H1 (cell line): Measurements from ENCODE around the gene TMEM51. TPM values are rescaled to one million over a fixed set of nuclear protein-coding genes. Genes with fewer than 3 reads are reported as not detected.

ENCODE experiments used
- CTCF ChIA-PET: fragments of 300-600 bp; sonication (Branson Sonifier 250); formaldehyde crosslinking; loops from one replicate; lab custom pipeline; 2021; ENCODE audit not compliant: partially characterized antibody; lab: Charles Lee
- POLR2A ChIA-PET: fragments of 300-600 bp; sonication (Branson Sonifier 250); formaldehyde crosslinking; loops from one replicate; lab custom pipeline; 2021; ENCODE audit warnings: inconsistent platforms; ENCODE audit not compliant: partially characterized antibody; lab: Charles Lee
- DNase-seq, 2 experiments: peaks; one replicate each; pipeline versions ENCODE4 v3.0.0 to v3.0.0-alpha.2; 2010 to 2022; ENCODE audit warnings: low spot score in 2 of 2, low read depth in 1 of 2, mixed read lengths in 1 of 2
- FAIRE-seq: peaks from 2 replicates; lab custom pipeline; 2011; peaks lifted over from hg19 to GRCh38; lab: Jason Lieb, UNC
- H2AFZ ChIP-seq: 2 replicates; pipeline ENCODE4 v1.8.1; 2012; ENCODE audit warnings: low read length, inconsistent platforms
- H2AK5ac ChIP-seq: 2 replicates; pipeline ENCODE4 v1.6.1; 2013; ENCODE audit warnings: low read depth, low read length
- H2BK120ac ChIP-seq: replicated peaks from 2 replicates; pipeline ENCODE3; 2013; ENCODE audit warnings: low read depth, low read length, inconsistent platforms
- H2BK12ac ChIP-seq: 2 replicates; pipeline ENCODE4 v1.6.1; 2013; ENCODE audit warnings: low read depth, low read length
- H2BK15ac ChIP-seq: 2 replicates; pipeline ENCODE4 v1.6.1; 2013; ENCODE audit warnings: low read length
- H2BK20ac ChIP-seq: 2 replicates; pipeline ENCODE4 v1.6.1; 2013; ENCODE audit warnings: low read length
- H2BK5ac ChIP-seq: 2 replicates; pipeline ENCODE4 v1.6.1; 2013; ENCODE audit warnings: low read depth, low read length
- H3K14ac ChIP-seq: 2 replicates; pipeline ENCODE4 v1.6.1; 2013; ENCODE audit warnings: inconsistent platforms; ENCODE audit not compliant: insufficient read length
- H3K18ac ChIP-seq: 2 replicates; pipeline ENCODE4 v1.6.1; 2013; ENCODE audit warnings: low read length; ENCODE audit errors: extremely low read depth
- H3K23ac ChIP-seq: 2 replicates; pipeline ENCODE4 v1.6.1; 2013; ENCODE audit warnings: inconsistent platforms; ENCODE audit not compliant: insufficient read length
- H3K23me2 ChIP-seq: 2 replicates; pipeline ENCODE4 v1.6.1; 2013; ENCODE audit warnings: low read depth, low read length
- H3K27ac ChIP-seq: 2 replicates; pipeline ENCODE4 v1.6.1; 2011; ENCODE audit warnings: low read depth, low read length, inconsistent platforms
- H3K27me3 ChIP-seq, 4 experiments: replicated peaks in 1 of 4; 1 replicate in 1 of 4; 2 replicates in 3 of 4; pipeline versions ENCODE4 v1.6.1 to v1.8.1; 2011 to 2013; ENCODE audit warnings: low read length in 3 of 4, mild to moderate bottlenecking in 3 of 4, inconsistent platforms in 2 of 4, mixed read lengths in 2 of 4, moderate library complexity in 1 of 4; ENCODE audit not compliant: control insufficient read depth in 3 of 4, insufficient read depth in 3 of 4; ENCODE audit errors: extremely low read depth in 1 of 4
- H3K36me3 ChIP-seq, 4 experiments: 2 replicates each; pipeline versions ENCODE4 v1.6.1 to v1.8.1; 2011 to 2013; ENCODE audit warnings: mild to moderate bottlenecking in 4 of 4, low read length in 3 of 4, moderate library complexity in 2 of 4, control low read depth in 1 of 4, inconsistent platforms in 1 of 4; ENCODE audit not compliant: insufficient read depth in 4 of 4, control insufficient read depth in 2 of 4
- H3K4ac ChIP-seq: replicated peaks from 2 replicates; pipeline ENCODE3; 2013; ENCODE audit warnings: low read length, low read depth, mixed read lengths, inconsistent platforms; ENCODE audit not compliant: insufficient read length
- H3K4me1 ChIP-seq, 4 experiments: replicated peaks in 1 of 4; 1 replicate in 1 of 4; 2 replicates in 3 of 4; pipeline versions ENCODE4 v1.6.1 to v1.8.1; 2011 to 2013; ENCODE audit warnings: low read length in 3 of 4, inconsistent platforms in 2 of 4, mixed read lengths in 1 of 4; ENCODE audit not compliant: insufficient read depth in 4 of 4, control insufficient read depth in 3 of 4
- H3K4me2 ChIP-seq, 2 experiments: 2 replicates each; pipeline versions ENCODE4 v1.6.1 to v1.8.1; 2011 to 2013; ENCODE audit warnings: low read depth in 2 of 2, low read length in 2 of 2, control low read depth in 1 of 2, inconsistent platforms in 1 of 2, mild to moderate bottlenecking in 1 of 2; ENCODE audit not compliant: insufficient read depth in 1 of 2
- H3K4me3 ChIP-seq, 4 experiments: fragments of 200-600, 300-600 bp in 1 of 4; sonication (generic), shearing (Covaris generic), sonication (Bioruptor Twin) in 1 of 4; 2 replicates each; pipeline versions ENCODE4 v1.5.1 to v1.8.1; 2011 to 2016; ENCODE audit warnings: low read length in 4 of 4, low read depth in 3 of 4, control low read depth in 2 of 4, inconsistent platforms in 2 of 4, mild to moderate bottlenecking in 2 of 4, mixed read lengths in 1 of 4, moderate library complexity in 1 of 4; ENCODE audit not compliant: insufficient read depth in 2 of 4; ENCODE audit errors: extremely low read depth in 1 of 4
- H3K56ac ChIP-seq: replicated peaks from 2 replicates; pipeline ENCODE3; 2013; ENCODE audit warnings: low read depth, mild to moderate bottlenecking, mixed read lengths, low read length, inconsistent platforms; ENCODE audit not compliant: insufficient read length
- H3K79me1 ChIP-seq: 2 replicates; pipeline ENCODE4 v1.6.1; 2013; ENCODE audit warnings: low read depth, low read length, control low read depth
- H3K79me2 ChIP-seq, 2 experiments: 2 replicates each; pipeline versions ENCODE4 v1.6.1 to v1.8.1; 2012 to 2013; ENCODE audit warnings: low read length in 2 of 2, mild to moderate bottlenecking in 2 of 2, inconsistent platforms in 1 of 2; ENCODE audit not compliant: insufficient read depth in 2 of 2, control insufficient read depth in 1 of 2
- H3K9ac ChIP-seq, 4 experiments: replicated peaks in 1 of 4; 1 replicate in 1 of 4; 2 replicates in 3 of 4; pipeline versions ENCODE4 v1.6.1 to v1.8.1; 2011 to 2013; ENCODE audit warnings: low read depth in 3 of 4, low read length in 3 of 4, control low read depth in 2 of 4, mild to moderate bottlenecking in 2 of 4, moderate library complexity in 2 of 4, inconsistent platforms in 1 of 4; ENCODE audit errors: extremely low read depth in 1 of 4
- H3K9me3 ChIP-seq, 2 experiments: 2 replicates each; pipeline versions ENCODE4 v1.6.1 to v1.8.1; 2012 to 2013; ENCODE audit warnings: mild to moderate bottlenecking in 2 of 2, moderate library complexity in 2 of 2, control low read depth in 1 of 2, inconsistent platforms in 1 of 2, low read depth in 1 of 2, low read length in 1 of 2, mixed read lengths in 1 of 2; ENCODE audit not compliant: insufficient read depth in 2 of 2
- H4K20me1 ChIP-seq, 2 experiments: replicated peaks in 1 of 2; 2 replicates each; pipeline versions ENCODE3 to v1.8.1; 2011 to 2013; ENCODE audit warnings: inconsistent platforms in 2 of 2, low read length in 2 of 2, mild to moderate bottlenecking in 1 of 2; ENCODE audit not compliant: insufficient read depth in 2 of 2, control insufficient read depth in 1 of 2
- H4K5ac ChIP-seq: 2 replicates; pipeline ENCODE4 v1.6.1; 2013; ENCODE audit warnings: low read length, low read depth, mixed read lengths, inconsistent platforms; ENCODE audit not compliant: insufficient read length
- H4K8ac ChIP-seq: 2 replicates; pipeline ENCODE4 v1.8.0; 2013; ENCODE audit warnings: mild to moderate bottlenecking, moderate library complexity, low read length, inconsistent platforms; ENCODE audit not compliant: insufficient read depth; ENCODE audit errors: extremely low read depth
- H4K91ac ChIP-seq: replicated peaks from 2 replicates; pipeline ENCODE3; 2013; ENCODE audit warnings: low read length, mixed read lengths, inconsistent platforms; ENCODE audit not compliant: insufficient read length
- EGR1 ChIP-seq: IDR thresholded peaks from 2 replicates; pipeline ENCODE4 v1.6.1; 2011; ENCODE audit warnings: low read depth, low read length, borderline replicate concordance
- GTF2F1 ChIP-seq: IDR thresholded peaks from 2 replicates; pipeline ENCODE4 v1.6.1; 2012; ENCODE audit warnings: low read depth, low read length, improper control_type of control experiment, borderline replicate concordance
- POLR2A ChIP-seq, 2 experiments: IDR thresholded peaks; 1 replicate in 1 of 2; 2 replicates in 1 of 2; pipeline ENCODE4 v1.6.1; 2011; ENCODE audit warnings: low read depth in 2 of 2, low read length in 2 of 2, mild to moderate bottlenecking in 2 of 2; ENCODE audit errors: control extremely low read depth in 1 of 2
- ZNF274 ChIP-seq: IDR thresholded peaks from 2 replicates; pipeline ENCODE4 v1.7.0; 2012; ENCODE audit warnings: low read length, borderline replicate concordance; ENCODE audit errors: extremely low read depth
- WGBS, 2 experiments: shearing (Covaris generic) in 1 of 2; methylation state at CpG; one replicate each; pipeline versions ENCODE4 v1.1.6 to v1.1.7; 2013 to 2015; ENCODE audit warnings: low lambda C conversion rate in 2 of 2, mixed read lengths in 2 of 2, inconsistent platforms in 1 of 2, low coverage in 1 of 2, missing lambda C conversion rate in 1 of 2; ENCODE audit not compliant: insufficient replicate concordance in 2 of 2, insufficient coverage in 1 of 2, insufficient read length in 1 of 2; ENCODE audit errors: extremely low coverage in 1 of 2, missing lambda C conversion rate in 1 of 2; 5-methylcytosine and 5-hydroxymethylcytosine counted together
- polyA plus RNA-seq, 7 experiments: library from polyadenylated mRNA; depleted of rRNA in 3 of 7; stranded (reverse) in 5 of 7; unstranded in 2 of 7; fragments of >200 nt in 5 of 7; fragments of 200-250 nt in 2 of 7; gene quantifications; 1 replicate in 5 of 7; 2 replicates in 1 of 7; 4 replicates in 1 of 7; pipeline versions ENCODE4 v1.2.1 to v1.2.3, GENCODE V29; 2011 to 2013; ENCODE audit warnings: missing spikeins in 2 of 7, mixed read lengths in 2 of 7
- total RNA-seq: library from RNA; stranded (reverse); fragmentation: NEBNext Ultra II Directional; extraction: Animal tissue kit (Norgen Biotek cat#: 25700); gene quantifications from 2 replicates; pipeline ENCODE4 v1.2.1, GENCODE V29; 2021

The TMEM51 gene
- total and polyA plus RNA-seq, 2 of the 8 experiments (the other 6 are each of a cell fraction or from before 2014, with no cell fraction given), result 9.9 to 10.7 TPM

DNA sequence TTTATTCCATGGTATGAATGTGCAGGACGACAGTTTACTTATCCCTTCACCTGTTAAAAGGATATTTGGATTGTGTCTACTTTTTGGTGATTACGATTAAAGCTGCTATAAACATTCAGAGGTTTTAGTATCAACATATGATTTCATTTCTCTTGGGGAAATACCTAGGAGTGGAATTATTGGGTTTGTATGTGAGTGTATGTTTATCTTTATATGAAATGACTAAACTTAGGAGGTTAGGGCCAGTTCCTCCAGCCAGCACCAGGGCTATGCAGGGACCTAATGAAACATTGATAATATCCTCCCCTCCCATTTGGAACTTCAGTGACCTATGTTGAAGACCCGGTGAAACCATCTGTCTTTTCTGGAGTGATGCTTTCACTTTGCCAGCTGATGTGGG is 13.8 kb downstream of the TMEM51 start:
- H3K79me1 ChIP-seq, result no peaks in the 10 kb centered on the region; the same call in 1 of the 2 replicates
- CTCF ChIA-PET, result interaction anchor here (1.5 kb wide), 1 partner anchor 81 kb away, joined by 5 read pairs; no protein-coding TSS in a partner anchor
- FAIRE-seq, result no peak
- peaks cover 1 to 4% of the 10 kb centered on the region in 2 experiments for H4K20me1 ChIP-seq
- no peak overlapping the region for H2BK15ac ChIP-seq
- no peak overlapping the region for H2AK5ac ChIP-seq
- no peak for DNase-seq
- no peak overlapping the region for H4K5ac ChIP-seq
- 84% methylated on average over 2 of the region's 3 CpGs; no CpG with 5 or more reads in 1 of the 2 experiments for WGBS, 2 experiments
- H3K9ac ChIP-seq, result no peak overlapping the region
- H3K27me3 ChIP-seq, result no peaks in the 10 kb centered on the region
- no peaks in the 10 kb centered on the region; the same call in 1 of the 2 replicates for H3K23me2 ChIP-seq
- H3K4me2 ChIP-seq, result no peak overlapping the region
- H2BK5ac ChIP-seq, result no peak overlapping the region
- no peaks in the 10 kb centered on the region for H3K9me3 ChIP-seq
- no peak overlapping the region for H2BK12ac ChIP-seq
- H3K56ac ChIP-seq, result no peak overlapping the region
- no peak overlapping the region for H3K4ac ChIP-seq
- H3K27ac ChIP-seq, result no peak overlapping the region
- no peak overlapping the region for H3K18ac ChIP-seq
- H4K91ac ChIP-seq, result no peak overlapping the region
- no peak overlapping the region for H3K23ac ChIP-seq
- H3K14ac ChIP-seq, result no peak overlapping the region
- H4K8ac ChIP-seq, result no peak overlapping the region
- H2BK120ac ChIP-seq, result no peak overlapping the region
- H3K36me3 ChIP-seq, result no peaks in the 10 kb centered on the region
- H3K4me1 ChIP-seq, result peaks cover 0 to 7% (median 0%) of the 10 kb centered on the region in 4 experiments; a peak in 3 of 7 replicates
- H3K79me2 ChIP-seq, result peaks cover 0 to 12% of the 10 kb centered on the region in 2 experiments; a peak in 2 of 4 replicates
- H2AFZ ChIP-seq, result no peak overlapping the region
- no peak overlapping the region for H3K4me3 ChIP-seq
- POLR2A ChIA-PET, result no interaction called here
- no peak overlapping the region for H2BK20ac ChIP-seq
- TF ChIP-seq GTF2F1 (no peak), EGR1 (no peak), ZNF274 (no peak), POLR2A (IDR thresholded peaks at IDR 0.05; ENCODE audit: control extremely low read depth in 1 of 2, low read depth in 2 of 2, low read length in 2 of 2) (no peak)
